Panc1 (cell line): ENCODE data around the gene CDR2L. TPM values are rescaled to one million over a fixed set of nuclear protein-coding genes. Genes with fewer than 3 reads are reported as not detected.
"Not testable (repeated sequence)": the region's sequence is repeated elsewhere in the genome, so short reads cannot be mapped to it uniquely, and the experiment has no call there.

ENCODE experiments used
- ATAC-seq: fragments of 200-7000 bp; cut with Tn5 transposase; 2 replicates; pipeline ENCODE4 v1.9.1; 2020; ENCODE audit warnings: mild to moderate bottlenecking, moderate library complexity
- BruUV-seq: library from RNA; stranded (reverse); fragments of 400-500 nt; replicated peaks from 2 replicates; lab custom pipeline; 2021; lab: Mats Ljungman, UMichigan
- CTCF ChIA-PET: fragments of 300-600 bp; sonication (Branson Sonifier 250); formaldehyde crosslinking; loops from one replicate; lab custom pipeline; 2022; ENCODE audit warnings: antibody characterized with exemption; lab: Charles Lee
- POLR2A ChIA-PET: fragments of 300-600 bp; sonication (Branson Sonifier 250); formaldehyde crosslinking; loops from one replicate; lab custom pipeline; 2022; ENCODE audit warnings: antibody characterized with exemption; lab: Charles Lee
- DNase-seq: peaks from one replicate; pipeline ENCODE4 v3.0.0-alpha.2; 2010; ENCODE audit warnings: low read depth, low spot score
- H3K27ac ChIP-seq: 2 replicates; pipeline ENCODE4 v1.5.1; 2011; ENCODE audit warnings: mild to moderate bottlenecking, low read length, inconsistent platforms
- H3K27me3 ChIP-seq: fragments of 200-500 bp; sonication (Bioruptor generic); 2 replicates; pipeline ENCODE4 v1.6.0; 2014; ENCODE audit warnings: low read length, inconsistent platforms; ENCODE audit not compliant: control insufficient read depth, insufficient read depth
- H3K36me3 ChIP-seq: fragments of 200-500 bp; sonication (Bioruptor generic); 2 replicates; pipeline ENCODE4 v1.5.1; 2014; ENCODE audit warnings: inconsistent platforms, mild to moderate bottlenecking, low read length, moderate library complexity; ENCODE audit not compliant: control insufficient read depth, insufficient read depth
- H3K4me1 ChIP-seq: 2 replicates; pipeline ENCODE4 v1.5.1; 2011; ENCODE audit warnings: inconsistent platforms, mild to moderate bottlenecking, low read length, moderate library complexity; ENCODE audit not compliant: control insufficient read depth, insufficient read depth
- H3K4me3 ChIP-seq, 2 experiments: 2 replicates each; pipeline ENCODE4 v1.5.1; 2011 to 2012; ENCODE audit warnings: low read depth in 2 of 2, low read length in 2 of 2, mild to moderate bottlenecking in 2 of 2, inconsistent platforms in 1 of 2, moderate library complexity in 1 of 2
- H3K9me3 ChIP-seq: fragments of 200-500 bp; sonication (Bioruptor generic); 2 replicates; pipeline ENCODE4 v1.5.1; 2014; ENCODE audit warnings: low read depth, mild to moderate bottlenecking, inconsistent platforms, low read length, moderate library complexity; ENCODE audit not compliant: control insufficient read depth, insufficient read depth
- POLR2AphosphoS5 ChIP-seq: IDR thresholded peaks from 2 replicates; pipeline ENCODE4 v1.6.1; 2012; ENCODE audit warnings: mild to moderate bottlenecking, low read depth, low read length, moderate library complexity
- REST ChIP-seq, 2 experiments: IDR thresholded peaks; 2 replicates each; pipeline ENCODE4 v1.6.1; 2011 to 2012; ENCODE audit warnings: low read depth in 2 of 2, control low read depth in 1 of 2, low read length in 1 of 2, mild to moderate bottlenecking in 1 of 2, moderate library complexity in 1 of 2; ENCODE audit not compliant: insufficient read depth in 1 of 2
- SIN3A ChIP-seq: IDR thresholded peaks from 2 replicates; pipeline ENCODE4 v1.6.1; 2012; ENCODE audit warnings: low read depth, mild to moderate bottlenecking, low read length, moderate library complexity, borderline replicate concordance; ENCODE audit not compliant: insufficient read depth
- TCF7L2 ChIP-seq: IDR thresholded peaks from 2 replicates; pipeline ENCODE4 v1.6.1; 2011; ENCODE audit warnings: mild to moderate bottlenecking, low read depth, low read length, inconsistent platforms
- in situ Hi-C: cut with HindIII; loops from 2 replicates; pipeline ENCODE4 v1.10.0; 2016; ENCODE audit warnings: low sequenced_read_pairs, low pct_unique_long_range_greater_than_20kb
- intact Hi-C: fragments of 100-400 bp; cut with micrococcal nuclease; formaldehyde crosslinking; loops from one replicate; pipeline ENCODE4 v1.10.0; 2022; ENCODE audit not compliant: unreplicated experiment
- total RNA-seq: library from RNA; stranded (reverse); gene quantifications from one replicate; pipeline ENCODE4 v1.2.1, GENCODE V29; 2021; ENCODE audit not compliant: unreplicated experiment
- TF ChIP-seq, protein P1 (sequence below): fragments of 450-650 bp; IDR thresholded peaks from 2 replicates; pipeline ENCODE4 v1.5.1; 2017; ENCODE audit warnings: mild to moderate bottlenecking

The CDR2L gene
- total RNA-seq, 1 experiment from 2014 or later = 32.0 TPM

DNA sequence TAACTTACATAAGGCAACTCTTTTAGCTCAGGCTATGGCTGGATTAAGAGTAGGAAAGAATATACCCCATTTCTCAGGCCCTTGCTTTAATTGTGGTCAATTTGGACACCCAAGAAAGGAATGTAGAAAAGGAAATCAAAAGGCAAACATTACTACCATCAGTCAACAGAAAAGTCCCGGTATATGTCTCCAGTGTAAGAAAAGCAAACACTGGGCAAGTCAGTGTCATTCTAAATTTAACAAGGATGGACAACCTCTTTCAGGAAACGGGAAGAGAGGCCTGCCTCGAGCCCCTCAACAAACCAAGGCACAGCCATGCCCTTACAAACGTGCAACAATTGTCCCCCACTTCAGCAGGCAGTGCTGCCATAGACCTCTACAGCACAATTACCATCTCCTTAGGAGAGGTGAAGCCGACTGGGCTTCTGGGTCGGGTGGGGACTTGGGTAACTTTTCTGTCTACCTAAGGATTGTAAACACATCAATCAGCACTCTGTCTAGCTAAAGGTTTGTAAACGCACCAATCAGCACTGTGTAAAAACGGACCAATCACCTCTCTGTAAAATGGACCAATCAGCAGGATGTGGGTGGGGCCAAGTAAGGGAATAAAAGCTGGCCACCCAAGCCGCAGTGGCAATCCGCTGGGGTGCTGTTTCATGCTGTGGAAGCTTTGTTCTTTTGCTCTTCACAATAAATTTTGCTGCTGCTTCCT, 37.4 kb downstream of the CDR2L start:
- Histone ChIP-seq H3K36me3 (peaks cover 2% of the 10 kb centered on the region; the same call in 1 of the 2 replicates), H3K9me3 (no peaks in the 10 kb centered on the region), H3K4me1 (no peaks in the 10 kb centered on the region), H3K27ac (no peak overlapping the region), H3K4me3 (no peak overlapping the region), H3K27me3 (no peaks in the 10 kb centered on the region)
- POLR2A ChIA-PET = no interaction called here
- intact Hi-C loops (no loop called here), in situ Hi-C loops (no loop called here)
- TF ChIP-seq SIN3A = no peak
- TF ChIP-seq, protein P1, sequence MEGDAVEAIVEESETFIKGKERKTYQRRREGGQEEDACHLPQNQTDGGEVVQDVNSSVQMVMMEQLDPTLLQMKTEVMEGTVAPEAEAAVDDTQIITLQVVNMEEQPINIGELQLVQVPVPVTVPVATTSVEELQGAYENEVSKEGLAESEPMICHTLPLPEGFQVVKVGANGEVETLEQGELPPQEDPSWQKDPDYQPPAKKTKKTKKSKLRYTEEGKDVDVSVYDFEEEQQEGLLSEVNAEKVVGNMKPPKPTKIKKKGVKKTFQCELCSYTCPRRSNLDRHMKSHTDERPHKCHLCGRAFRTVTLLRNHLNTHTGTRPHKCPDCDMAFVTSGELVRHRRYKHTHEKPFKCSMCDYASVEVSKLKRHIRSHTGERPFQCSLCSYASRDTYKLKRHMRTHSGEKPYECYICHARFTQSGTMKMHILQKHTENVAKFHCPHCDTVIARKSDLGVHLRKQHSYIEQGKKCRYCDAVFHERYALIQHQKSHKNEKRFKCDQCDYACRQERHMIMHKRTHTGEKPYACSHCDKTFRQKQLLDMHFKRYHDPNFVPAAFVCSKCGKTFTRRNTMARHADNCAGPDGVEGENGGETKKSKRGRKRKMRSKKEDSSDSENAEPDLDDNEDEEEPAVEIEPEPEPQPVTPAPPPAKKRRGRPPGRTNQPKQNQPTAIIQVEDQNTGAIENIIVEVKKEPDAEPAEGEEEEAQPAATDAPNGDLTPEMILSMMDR = no peak
- no peak for TF ChIP-seq REST (IDR thresholded peaks at IDR 0.05; ENCODE audit: insufficient read depth in 1 of 2, low read depth in 2 of 2, low read length in 1 of 2)
- no peak for TF ChIP-seq TCF7L2
- TF ChIP-seq POLR2AphosphoS5 = no peak
- ATAC-seq (no peak), DNase-seq (no peak)
- BruUV-seq = no TSS peak
- CTCF ChIA-PET = interaction anchor here (0.8 to 2.4 kb wide), 3 partner anchors 12 to 177 kb away, joined by 3 to 8 read pairs (median 4); partner anchors contain the start of gene MRPL58

GRCh38 chr17:75025398-75025734, 37.9 kb downstream of the CDR2L start:
- H3K36me3 ChIP-seq, DNase-seq, BruUV-seq, ATAC-seq, in situ Hi-C loops, H3K27ac ChIP-seq, H3K4me1 ChIP-seq, intact Hi-C loops, H3K9me3 ChIP-seq, H3K27me3 ChIP-seq, POLR2A ChIA-PET, H3K4me3 ChIP-seq: not testable (repeated sequence)
- CTCF ChIA-PET = interaction anchor here (1.6 kb wide), 1 partner anchor 13 kb away, joined by 4 read pairs; the partner anchor contains the start of gene MRPL58

GRCh38 chr17:75026650-75027049, 39.2 kb downstream of the CDR2L start:
- H3K36me3 ChIP-seq, intact Hi-C loops, POLR2A ChIA-PET, DNase-seq, H3K27me3 ChIP-seq, BruUV-seq, H3K27ac ChIP-seq, H3K4me3 ChIP-seq, H3K4me1 ChIP-seq, CTCF ChIA-PET, H3K9me3 ChIP-seq, in situ Hi-C loops, ATAC-seq: not testable (repeated sequence)
